Neuronal stem cell (in vitro differentiated cells): ENCODE measurements around the gene POLR3A.

Experiments used
- DNase-seq: peaks from one replicate; pipeline ENCODE4 v3.0.0-alpha.2; 2013; ENCODE audit warnings: low spot score
- H2AFZ ChIP-seq: one replicate; pipeline ENCODE4 v1.6.1; 2013; ENCODE audit warnings: mild to moderate bottlenecking, low read length, inconsistent platforms
- H2AK5ac ChIP-seq: 2 replicates; pipeline ENCODE4 v1.6.1; 2013; ENCODE audit warnings: low read depth, mild to moderate bottlenecking, inconsistent platforms, low read length, moderate library complexity, mixed read lengths
- H2BK120ac ChIP-seq: 2 replicates; pipeline ENCODE4 v1.6.1; 2013; ENCODE audit warnings: low read depth, mild to moderate bottlenecking, inconsistent platforms, low read length, moderate library complexity, mixed read lengths
- H2BK12ac ChIP-seq: one replicate; pipeline ENCODE4 v1.6.1; 2013; ENCODE audit warnings: low read length, inconsistent platforms
- H2BK15ac ChIP-seq: 2 replicates; pipeline ENCODE4 v1.6.1; 2013; ENCODE audit warnings: mild to moderate bottlenecking, low read length, inconsistent platforms, mixed read lengths
- H2BK5ac ChIP-seq: one replicate; pipeline ENCODE4 v1.6.1; 2013; ENCODE audit warnings: inconsistent platforms, mild to moderate bottlenecking, low read length, moderate library complexity
- H3K14ac ChIP-seq: one replicate; pipeline ENCODE4 v1.6.1; 2013; ENCODE audit warnings: low read length, inconsistent platforms
- H3K18ac ChIP-seq: 2 replicates; pipeline ENCODE4 v1.6.1; 2013; ENCODE audit warnings: low read length, inconsistent platforms
- H3K23ac ChIP-seq: 2 replicates; pipeline ENCODE4 v1.6.1; 2013; ENCODE audit warnings: low read depth, mild to moderate bottlenecking, mixed read lengths, low read length, inconsistent platforms; ENCODE audit not compliant: poor library complexity
- H3K27ac ChIP-seq: replicated peaks from 3 replicates; pipeline ENCODE4 v1.5.1; 2013; ENCODE audit warnings: low read length, inconsistent platforms
- H3K27me3 ChIP-seq, 3 experiments: 2 replicates each; pipeline ENCODE4 v1.6.1; 2013; ENCODE audit warnings: low read length in 3 of 3, mild to moderate bottlenecking in 2 of 3, inconsistent platforms in 1 of 3, low read depth in 1 of 3, mixed read lengths in 1 of 3, moderate library complexity in 1 of 3; ENCODE audit not compliant: control insufficient read depth in 3 of 3, insufficient read depth in 3 of 3
- H3K36me3 ChIP-seq, 2 donors: replicated peaks in 1 of 2; 2 replicates each; pipeline ENCODE4 v1.6.1; 2013; ENCODE audit warnings: low read length in 2 of 2; ENCODE audit not compliant: control insufficient read depth in 2 of 2, insufficient read depth in 2 of 2
- H3K4ac ChIP-seq: 2 replicates; pipeline ENCODE4 v1.6.1; 2013; ENCODE audit warnings: inconsistent platforms, mild to moderate bottlenecking, low read length, moderate library complexity
- H3K4me1 ChIP-seq, 2 donors: 1 replicate in 1 of 2; 2 replicates in 1 of 2; pipeline ENCODE4 v1.6.1; 2013; ENCODE audit warnings: low read length in 2 of 2, low read depth in 1 of 2; ENCODE audit not compliant: control insufficient read depth in 2 of 2, insufficient read depth in 1 of 2
- H3K4me2 ChIP-seq: one replicate; pipeline ENCODE4 v1.6.1; 2013; ENCODE audit warnings: mild to moderate bottlenecking, low read length, inconsistent platforms; ENCODE audit not compliant: insufficient read depth, poor library complexity, severe bottlenecking
- H3K4me3 ChIP-seq, 2 donors: 2 replicates each; pipeline ENCODE4 v1.5.1; 2013; ENCODE audit warnings: low read length in 2 of 2, mild to moderate bottlenecking in 2 of 2, inconsistent platforms in 1 of 2, moderate library complexity in 1 of 2
- H3K79me1 ChIP-seq: one replicate; pipeline ENCODE4 v1.6.1; 2013; ENCODE audit warnings: low read depth, mild to moderate bottlenecking, inconsistent platforms, low read length, moderate library complexity
- H3K9ac ChIP-seq: one replicate; pipeline ENCODE4 v1.6.1; 2013; ENCODE audit warnings: mild to moderate bottlenecking, low read depth, low read length, inconsistent platforms; ENCODE audit not compliant: poor library complexity
- H3K9me3 ChIP-seq, 2 donors: replicated peaks in 1 of 2; 2 replicates each; pipeline versions ENCODE3 to v1.6.1; 2013; ENCODE audit warnings: low read length in 2 of 2, mild to moderate bottlenecking in 2 of 2, inconsistent platforms in 1 of 2, low read depth in 1 of 2, mixed read lengths in 1 of 2, moderate library complexity in 1 of 2; ENCODE audit not compliant: control insufficient read depth in 2 of 2, insufficient read depth in 1 of 2
- H4K8ac ChIP-seq: one replicate; pipeline ENCODE4 v1.6.1; 2013; ENCODE audit warnings: low read depth, mild to moderate bottlenecking, inconsistent platforms, low read length, moderate library complexity
- H4K91ac ChIP-seq: one replicate; pipeline ENCODE4 v1.6.1; 2013; ENCODE audit warnings: low read length, low read depth, mild to moderate bottlenecking, inconsistent platforms; ENCODE audit not compliant: poor library complexity
- WGBS, 2 donors: extraction: QIAGEN DNeasy Blood & Tissue Kit; methylation state at CpG; one replicate each; pipeline ENCODE4 v1.1.7; 2013; ENCODE audit warnings: missing lambda C conversion rate in 2 of 2, mixed read lengths in 1 of 2; ENCODE audit not compliant: insufficient read length in 2 of 2, insufficient replicate concordance in 1 of 2; ENCODE audit errors: extremely low coverage in 2 of 2; 5-methylcytosine and 5-hydroxymethylcytosine counted together

POLR3A gene

GRCh38 chr10:77949167-77949566 is 80.1 kb downstream of the POLR3A start:
- Histone ChIP-seq H3K4me3 (peak overlapping the region; percentile 12 to 26), H2BK5ac (no peak overlapping the region), H3K18ac (peak overlapping the region; percentile 82), H3K9me3 (peaks cover 0 to 12% of the 10 kb centered on the region in 2 donors), H2BK12ac (no peak overlapping the region), H2BK15ac (no peak overlapping the region), H2AK5ac (no peak overlapping the region), H3K36me3 (no peaks in the 10 kb centered on the region), H3K9ac (no peak overlapping the region), H3K14ac (peak overlapping the region; percentile 86), H3K27me3 (no peaks in the 10 kb centered on the region), H4K8ac (no peak overlapping the region), H3K4ac (no peak overlapping the region), H2AFZ (peak overlapping the region; percentile 97), H4K91ac (no peak overlapping the region), H3K27ac (no peak overlapping the region), H3K23ac (no peak overlapping the region), H3K79me1 (no peaks in the 10 kb centered on the region), H2BK120ac (no peak overlapping the region), H3K4me1 (peaks cover 7 to 8% of the 10 kb centered on the region in 2 donors), H3K4me2 (no peak overlapping the region)
- WGBS, 2 donors = no CpG with 5 or more reads among the region's 7 CpGs
- no peak for DNase-seq

GRCh38 chr10:77946084-77946483 is 83.2 kb downstream of the POLR3A start:
- DNase-seq = no peak
- Histone ChIP-seq H3K36me3 (no peaks in the 10 kb centered on the region), H3K14ac (no peak overlapping the region), H3K23ac (no peak overlapping the region), H3K9me3 (peaks cover 0 to 2% of the 10 kb centered on the region in 2 donors), H2BK15ac (no peak overlapping the region), H3K9ac (no peak overlapping the region), H2BK12ac (no peak overlapping the region), H3K4me1 (peaks cover 9 to 11% of the 10 kb centered on the region in 2 donors), H4K91ac (no peak overlapping the region), H4K8ac (no peak overlapping the region), H3K79me1 (no peaks in the 10 kb centered on the region), H2BK5ac (no peak overlapping the region), H3K27me3 (no peaks in the 10 kb centered on the region), H3K4ac (no peak overlapping the region), H3K4me2 (no peak overlapping the region), H3K4me3 (no peak overlapping the region), H2AFZ (no peak overlapping the region), H3K18ac (no peak overlapping the region), H2AK5ac (no peak overlapping the region), H3K27ac (no peak overlapping the region), H2BK120ac (no peak overlapping the region)
- WGBS, 2 donors = no CpG with 5 or more reads among the region's 2 CpGs

DNA sequence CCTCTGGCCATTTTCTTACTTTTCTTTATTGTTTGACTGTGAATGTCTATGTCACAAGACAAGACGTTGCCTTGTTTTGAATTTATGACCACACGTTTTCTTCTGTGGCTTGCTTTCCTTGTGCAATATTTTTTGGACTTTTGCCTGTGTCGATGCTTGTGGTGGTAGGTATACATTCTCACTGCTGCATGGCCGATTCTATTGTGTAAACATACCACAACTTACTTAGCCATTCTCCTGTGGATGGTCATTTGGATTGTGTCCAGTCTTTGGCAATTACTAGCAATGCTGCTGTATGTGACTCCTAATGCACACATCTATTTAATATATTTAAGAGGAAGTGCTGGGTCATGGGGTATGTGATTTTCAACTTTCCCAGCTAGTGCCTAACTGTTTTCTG is 84.8 kb downstream of the POLR3A start:
- Histone ChIP-seq H2BK12ac (no peak overlapping the region), H3K23ac (no peak overlapping the region), H3K9me3 (no peaks in the 10 kb centered on the region), H3K4ac (no peak overlapping the region), H2AK5ac (no peak overlapping the region), H3K18ac (no peak overlapping the region), H2BK15ac (no peak overlapping the region), H3K27me3 (no peaks in the 10 kb centered on the region), H3K79me1 (no peaks in the 10 kb centered on the region), H3K9ac (no peak overlapping the region), H3K27ac (no peak overlapping the region), H3K14ac (no peak overlapping the region), H2BK120ac (no peak overlapping the region), H3K4me3 (no peak overlapping the region), H2BK5ac (no peak overlapping the region), H4K91ac (no peak overlapping the region), H3K4me2 (no peak overlapping the region), H3K4me1 (peaks cover 11% of the 10 kb centered on the region in 2 donors), H2AFZ (no peak overlapping the region), H3K36me3 (no peaks in the 10 kb centered on the region), H4K8ac (no peak overlapping the region)
- no CpG with 5 or more reads among the region's 4 CpGs for WGBS, 2 donors
- DNase-seq = no peak

DNA sequence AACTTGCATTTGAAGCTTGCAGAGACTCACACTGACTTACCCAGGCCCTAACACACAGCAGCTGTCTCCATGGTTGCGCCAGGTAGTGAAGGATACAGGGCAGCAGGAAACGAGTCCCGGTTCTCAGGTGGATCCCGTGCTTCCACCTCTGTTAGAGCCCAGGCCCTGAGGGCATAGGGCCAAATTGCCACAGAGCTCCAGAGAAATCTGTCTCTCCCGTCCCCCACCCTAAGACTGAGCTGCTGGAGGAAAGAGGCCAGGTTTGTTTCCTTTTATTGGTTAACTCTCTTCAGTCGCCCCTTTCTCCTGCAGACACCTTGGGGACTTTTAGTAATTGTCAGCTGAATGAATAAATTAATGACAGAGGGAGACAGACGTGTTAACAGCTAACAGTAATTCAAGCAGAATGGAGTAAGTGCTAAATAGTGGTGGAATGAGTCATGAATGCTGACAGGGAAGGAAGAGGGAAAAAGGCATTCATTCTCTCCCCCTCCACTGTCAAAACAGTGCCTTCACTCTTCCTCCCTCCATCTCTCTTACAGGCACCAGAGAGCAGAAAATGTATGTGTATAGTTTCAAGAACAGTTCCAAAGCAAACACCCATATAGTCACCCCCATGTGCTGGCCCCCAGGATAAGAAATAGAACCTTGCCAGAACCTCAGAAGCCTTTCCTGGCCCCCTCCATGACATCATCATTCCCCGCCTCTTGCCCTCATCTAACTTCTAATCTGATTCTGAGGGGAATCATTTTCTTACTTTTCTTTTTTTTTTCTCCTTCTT is 86.0 kb downstream of the POLR3A start:
- no peak overlapping the region for H3K27ac ChIP-seq

More for the DNA sequence above, 86.0 kb downstream of the POLR3A start:
- H3K4me1 ChIP-seq = peaks cover 3 to 5% of the 10 kb centered on the region in 2 donors
- H3K79me1 ChIP-seq = no peaks in the 10 kb centered on the region
- H2AK5ac ChIP-seq = no peak overlapping the region
- H3K4me3 ChIP-seq = no peak overlapping the region
- H3K4me2 ChIP-seq = no peak overlapping the region
- H2BK12ac ChIP-seq = no peak overlapping the region
- H3K36me3 ChIP-seq = no peaks in the 10 kb centered on the region
- H3K23ac ChIP-seq = no peak overlapping the region
- no peaks in the 10 kb centered on the region for H3K27me3 ChIP-seq
- H2AFZ ChIP-seq = peak overlapping the region; percentile 60
- DNase-seq = peak; percentile 6
- no CpG with 5 or more reads among the region's 8 CpGs for WGBS, 2 donors
- H4K8ac ChIP-seq = no peak overlapping the region
- no peak overlapping the region for H2BK120ac ChIP-seq
- no peak overlapping the region for H2BK5ac ChIP-seq
- H3K9ac ChIP-seq = no peak overlapping the region
- H3K18ac ChIP-seq = no peak overlapping the region
- no peak overlapping the region for H3K4ac ChIP-seq
- H3K9me3 ChIP-seq = no peaks in the 10 kb centered on the region
- no peak overlapping the region for H4K91ac ChIP-seq
- no peak overlapping the region for H2BK15ac ChIP-seq
- H3K14ac ChIP-seq = no peak overlapping the region
